HFF-Myc (cell line): ENCODE data around the gene SIRT7.

Experiments used
- DNase-seq: peaks from one replicate; pipeline ENCODE4 v3.0.0-alpha.2; 2011; ENCODE audit warnings: low read depth; ENCODE audit errors: extremely low read depth
- H3K4me3 ChIP-seq: replicated peaks from 2 replicates; pipeline ENCODE4 v1.5.1; 2011; ENCODE audit warnings: low read depth, mild to moderate bottlenecking, control low read depth, low read length
- TF ChIP-seq, protein P1 (sequence below): IDR thresholded peaks from 2 replicates; pipeline ENCODE4 v1.5.1; 2012; ENCODE audit warnings: mild to moderate bottlenecking, low read depth, low read length, control low read depth; ENCODE audit errors: missing control alignments

The SIRT7 gene

DNA sequence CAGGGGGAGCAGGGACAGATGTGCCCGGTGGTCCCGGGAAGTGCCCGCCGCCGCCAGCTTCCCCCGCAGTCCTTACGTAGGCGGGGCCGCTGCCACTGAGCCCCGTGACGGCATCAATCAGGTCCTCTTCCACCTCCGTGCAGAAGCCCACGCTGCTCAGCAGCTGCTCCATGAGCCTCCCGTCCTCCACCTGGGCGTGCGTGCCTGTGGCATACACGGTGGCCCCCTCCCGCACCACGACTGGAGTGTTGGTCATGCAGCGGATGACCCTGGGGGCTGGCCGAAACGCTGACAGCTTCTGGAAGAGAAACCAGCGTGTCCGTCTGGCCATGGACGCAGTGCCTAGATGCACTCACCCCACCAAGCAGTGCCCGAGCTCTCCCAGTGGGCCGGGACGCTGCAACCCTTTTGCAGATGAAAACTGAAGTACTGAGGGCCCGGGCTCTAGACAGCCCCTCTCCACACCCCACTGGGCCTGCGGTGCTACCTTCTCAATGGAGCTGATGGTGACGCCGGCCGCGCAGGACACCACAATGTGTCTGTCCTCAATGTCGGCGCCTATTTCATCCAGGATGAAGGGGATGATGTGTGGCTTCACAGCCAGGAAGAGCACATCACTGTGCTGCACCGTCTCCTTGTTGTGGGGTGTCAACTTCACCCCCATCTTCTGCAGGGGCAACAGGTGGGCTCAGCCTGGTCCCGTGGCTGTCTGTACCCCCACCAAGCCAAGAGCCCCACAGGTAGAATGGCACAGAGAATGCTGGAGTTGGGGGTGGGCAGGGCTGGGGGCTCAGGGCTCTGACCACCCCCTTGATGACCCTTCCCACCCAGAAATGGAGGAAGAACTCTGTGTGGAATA, 17.1 kb upstream of the SIRT7 start:
- DNase-seq: no peak
- TF ChIP-seq, protein P1, sequence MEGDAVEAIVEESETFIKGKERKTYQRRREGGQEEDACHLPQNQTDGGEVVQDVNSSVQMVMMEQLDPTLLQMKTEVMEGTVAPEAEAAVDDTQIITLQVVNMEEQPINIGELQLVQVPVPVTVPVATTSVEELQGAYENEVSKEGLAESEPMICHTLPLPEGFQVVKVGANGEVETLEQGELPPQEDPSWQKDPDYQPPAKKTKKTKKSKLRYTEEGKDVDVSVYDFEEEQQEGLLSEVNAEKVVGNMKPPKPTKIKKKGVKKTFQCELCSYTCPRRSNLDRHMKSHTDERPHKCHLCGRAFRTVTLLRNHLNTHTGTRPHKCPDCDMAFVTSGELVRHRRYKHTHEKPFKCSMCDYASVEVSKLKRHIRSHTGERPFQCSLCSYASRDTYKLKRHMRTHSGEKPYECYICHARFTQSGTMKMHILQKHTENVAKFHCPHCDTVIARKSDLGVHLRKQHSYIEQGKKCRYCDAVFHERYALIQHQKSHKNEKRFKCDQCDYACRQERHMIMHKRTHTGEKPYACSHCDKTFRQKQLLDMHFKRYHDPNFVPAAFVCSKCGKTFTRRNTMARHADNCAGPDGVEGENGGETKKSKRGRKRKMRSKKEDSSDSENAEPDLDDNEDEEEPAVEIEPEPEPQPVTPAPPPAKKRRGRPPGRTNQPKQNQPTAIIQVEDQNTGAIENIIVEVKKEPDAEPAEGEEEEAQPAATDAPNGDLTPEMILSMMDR: no peak
- peak overlapping the region; percentile 93 for H3K4me3 ChIP-seq

DNA sequence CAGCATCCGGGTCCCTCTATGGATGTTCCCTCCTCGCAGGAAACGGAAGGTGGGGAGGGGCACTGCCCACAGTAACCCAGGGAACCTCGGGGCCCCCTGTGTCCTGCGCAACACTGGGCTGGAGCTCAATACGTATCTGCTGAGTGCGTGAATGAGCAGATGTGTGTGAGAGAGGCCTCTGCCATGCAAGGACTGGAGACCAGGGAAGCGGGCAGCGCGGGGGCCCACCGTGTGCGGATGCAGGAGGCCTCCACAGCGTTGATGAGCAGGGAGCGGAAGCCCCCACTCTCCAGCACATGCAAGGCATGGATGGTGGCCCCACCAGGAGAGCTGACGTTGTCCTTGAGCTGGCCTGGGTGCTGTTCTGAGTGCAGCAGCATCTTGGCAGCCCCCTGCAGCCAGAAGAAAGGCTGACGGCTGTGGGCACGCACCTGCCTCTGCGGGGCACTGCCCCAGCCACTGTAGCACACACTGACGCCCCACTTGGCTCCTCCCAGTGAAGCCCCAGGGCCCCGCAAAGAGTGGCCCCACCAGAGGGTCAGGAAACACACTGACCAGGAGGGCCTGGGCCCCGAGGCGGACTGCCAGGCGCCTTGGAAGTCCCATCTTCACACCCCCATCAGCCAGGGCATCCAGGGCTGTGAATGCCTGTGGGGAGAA, 16.3 kb upstream of the SIRT7 start:
- no peak for DNase-seq
- TF ChIP-seq, protein P1: no peak

DNA sequence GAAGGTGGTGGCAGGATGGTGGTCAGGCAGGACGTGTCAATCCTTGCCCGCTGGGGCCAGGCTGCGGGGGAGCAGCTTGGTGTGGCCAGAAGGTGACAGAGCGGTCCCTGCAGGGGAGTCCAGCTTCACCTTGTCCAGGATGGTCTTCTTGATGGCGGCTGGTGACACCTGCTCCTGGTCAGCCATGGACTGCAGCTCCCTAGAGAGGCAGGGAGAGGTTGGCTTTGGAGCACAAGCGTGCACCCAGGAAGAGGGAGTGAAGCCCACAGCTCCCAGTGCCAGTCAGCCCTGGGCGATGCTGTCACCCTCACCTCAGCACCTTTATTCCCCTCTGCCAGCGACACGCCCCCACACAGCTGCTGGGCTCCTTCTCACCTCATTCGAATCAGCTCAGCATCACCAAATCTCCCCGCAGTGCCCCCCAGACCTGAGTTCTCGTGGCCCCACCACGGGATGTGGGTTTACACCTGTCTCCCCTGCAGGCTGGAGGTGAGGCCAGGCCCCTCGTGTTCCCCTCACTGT, 15.3 kb upstream of the SIRT7 start:
- no peak for DNase-seq
- H3K4me3 ChIP-seq: no peak overlapping the region
- TF ChIP-seq, protein P1: no peak

More for the DNA sequence above, 16.3 kb upstream of the SIRT7 start:
- H3K4me3 ChIP-seq: no peak overlapping the region

DNA sequence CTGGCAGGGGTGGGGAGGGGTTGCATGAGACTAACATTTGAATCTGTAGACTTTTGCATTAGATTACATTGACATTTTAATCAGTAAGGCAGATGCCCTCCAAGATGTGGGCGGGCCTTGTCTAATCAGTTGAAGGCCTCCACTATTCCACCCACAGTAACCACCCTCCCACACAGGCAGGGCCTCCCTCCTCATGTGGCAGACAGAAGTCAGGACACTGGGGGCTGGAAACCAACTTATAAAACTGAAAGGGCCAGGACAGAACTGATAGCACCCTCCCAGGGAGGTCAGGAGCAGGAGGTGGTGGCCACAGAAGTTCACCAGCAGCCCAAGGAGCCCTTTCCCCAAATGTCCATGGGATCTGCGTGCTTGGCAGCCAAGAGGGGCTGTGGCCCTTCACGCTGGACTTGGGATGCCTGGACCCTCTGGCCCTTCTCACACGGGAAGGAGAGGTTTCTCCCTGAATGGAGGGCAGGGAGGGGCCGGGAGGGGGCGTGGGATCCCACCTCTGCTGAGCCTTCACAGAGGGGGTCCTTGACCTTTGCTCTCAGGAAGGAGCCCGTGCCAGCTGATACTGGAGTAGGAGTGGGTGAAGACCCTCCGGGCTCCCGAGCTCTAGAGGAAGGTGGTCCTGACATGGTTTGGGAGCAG, 14.5 kb upstream of the SIRT7 start:
- TF ChIP-seq, protein P1: no peak
- no peak overlapping the region for H3K4me3 ChIP-seq
- DNase-seq: no peak

DNA sequence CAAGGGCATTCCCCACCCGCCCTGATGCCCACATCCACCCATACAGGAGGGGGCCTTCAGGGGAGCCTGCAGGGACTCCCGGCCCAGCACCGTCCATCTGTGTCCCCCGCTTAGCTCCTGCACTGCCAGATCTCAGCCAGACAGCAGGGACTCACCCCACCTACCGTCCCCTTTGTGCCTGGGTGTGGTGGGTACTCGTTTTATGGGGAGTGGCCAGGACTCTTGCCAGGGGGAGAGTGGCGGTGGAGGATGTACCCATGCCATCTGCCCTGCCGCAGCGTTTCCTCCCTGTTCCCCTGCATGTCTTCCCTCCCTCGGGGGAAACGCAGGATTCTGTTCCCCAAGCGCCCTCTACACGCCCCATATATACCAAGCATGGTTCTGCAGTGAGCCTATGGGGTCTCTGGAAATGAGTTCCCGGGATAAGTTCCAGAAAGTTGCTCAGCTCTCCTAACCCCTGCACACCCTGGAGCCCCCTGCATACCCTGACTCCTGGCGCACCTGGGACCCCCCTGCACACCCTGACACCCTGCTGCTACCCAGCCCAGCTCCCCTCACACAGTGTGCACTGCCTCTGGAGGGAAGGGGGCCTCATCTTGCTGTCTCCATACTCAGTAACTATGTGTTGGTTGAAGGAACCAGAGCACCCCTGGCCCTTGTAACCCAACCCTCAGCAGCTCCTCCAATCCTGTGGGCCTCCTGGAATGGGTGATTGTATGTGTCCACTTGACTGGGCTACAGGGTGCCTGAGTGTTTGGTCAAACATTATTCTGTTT, 13.8 kb upstream of the SIRT7 start:
- H3K4me3 ChIP-seq: no peak overlapping the region
- no peak for DNase-seq
- TF ChIP-seq, protein P1: no peak

DNA sequence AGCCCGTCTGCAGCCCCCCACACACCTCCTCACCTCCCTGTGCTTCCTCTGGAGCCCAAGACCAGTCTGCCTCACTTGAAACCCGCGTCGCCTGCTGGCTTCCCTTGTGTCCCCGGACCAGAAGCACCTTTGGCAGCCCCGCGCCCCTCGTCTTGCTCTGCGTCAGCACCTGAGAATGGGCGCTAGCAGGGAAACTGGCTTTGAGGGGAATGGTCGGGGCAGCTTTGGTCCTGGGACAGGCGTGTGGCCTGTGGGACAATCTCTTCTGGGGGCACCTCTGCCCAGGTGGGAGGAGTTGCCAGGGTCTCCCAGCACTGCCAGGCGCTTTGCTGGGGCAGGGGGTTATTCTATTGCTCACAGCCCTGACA, 13.2 kb upstream of the SIRT7 start:
- TF ChIP-seq, protein P1: no peak
- no peak for DNase-seq

More for the DNA sequence above, 13.2 kb upstream of the SIRT7 start:
- no peak overlapping the region for H3K4me3 ChIP-seq
